Naive thymus-derived CD4-positive, alpha-beta T cell (primary cell): ENCODE results near the gene SNAI1. TPM values are rescaled to one million over a fixed set of nuclear protein-coding genes. Genes with fewer than 3 reads are reported as not detected.
A peak's percentile ranks its signal among the peaks of the same experiment; 100 is the strongest.

Source experiments
- ATAC-seq: fragments of 150-1000 bp; cut with Tn5 transposase; 2 replicates; pipeline ENCODE4 v1.10.0; 2021; ENCODE audit warnings: mild to moderate bottlenecking, moderate library complexity
- CTCF ChIA-PET: fragments of 350-600 bp; sonication (Branson Sonifier 250); formaldehyde crosslinking; loops from one replicate; lab custom pipeline; 2021; ENCODE audit warnings: antibody characterized with exemption; lab: Charles Lee
- POLR2A ChIA-PET: fragments of 350-600 bp; sonication (Branson Sonifier 250); formaldehyde crosslinking; loops from one replicate; lab custom pipeline; 2021; ENCODE audit warnings: antibody characterized with exemption, inconsistent platforms; lab: Charles Lee
- DNase-seq, 9 donors: peaks; one replicate each; pipeline versions ENCODE4 v3.0.0 to v3.0.0-alpha.2; 2020 to 2022; ENCODE audit warnings: mixed read lengths in 1 of 9
- H3K27ac ChIP-seq: one replicate; pipeline ENCODE4 v1.7.0; 2013; ENCODE audit warnings: mild to moderate bottlenecking, low read depth, low read length, moderate library complexity
- H3K27me3 ChIP-seq, 2 donors: one replicate each; pipeline ENCODE4 v1.7.0; 2013; ENCODE audit warnings: low read length in 2 of 2, mild to moderate bottlenecking in 2 of 2, moderate library complexity in 2 of 2; ENCODE audit not compliant: control insufficient read depth in 2 of 2, insufficient read depth in 2 of 2
- H3K36me3 ChIP-seq, 3 experiments: 1 replicate in 2 of 3; 2 replicates in 1 of 3; pipeline ENCODE4 v1.7.0; 2013; ENCODE audit warnings: low read length in 3 of 3, mild to moderate bottlenecking in 3 of 3, moderate library complexity in 1 of 3; ENCODE audit not compliant: insufficient read depth in 3 of 3, control insufficient read depth in 2 of 3
- H3K4me1 ChIP-seq, 2 donors: one replicate each; pipeline ENCODE4 v1.7.0; 2013; ENCODE audit warnings: low read length in 2 of 2, mild to moderate bottlenecking in 2 of 2, moderate library complexity in 1 of 2; ENCODE audit not compliant: control insufficient read depth in 2 of 2, insufficient read depth in 2 of 2
- H3K4me3 ChIP-seq: 2 replicates; pipeline ENCODE4 v1.7.0; 2013; ENCODE audit warnings: mild to moderate bottlenecking, low read length
- H3K9me3 ChIP-seq, 3 experiments: 1 replicate in 2 of 3; 2 replicates in 1 of 3; pipeline ENCODE4 v1.7.0; 2013; ENCODE audit warnings: low read length in 3 of 3; ENCODE audit not compliant: control insufficient read depth in 2 of 3
- H3K27ac Mint-ChIP-seq, 9 donors: one replicate each; pipeline ENCODE4 v1.8.0; 2020 to 2022; ENCODE audit warnings: mixed read lengths in 9 of 9, mild to moderate bottlenecking in 8 of 9, moderate library complexity in 5 of 9, inconsistent platforms in 2 of 9
- H3K27me3 Mint-ChIP-seq, 5 donors: one replicate each; pipeline ENCODE4 v1.8.0; 2021 to 2022; ENCODE audit warnings: mixed read lengths in 5 of 5, mild to moderate bottlenecking in 1 of 5
- H3K36me3 Mint-ChIP-seq, 5 donors: one replicate each; pipeline ENCODE4 v1.8.0; 2020 to 2022; ENCODE audit warnings: mixed read lengths in 5 of 5, mild to moderate bottlenecking in 3 of 5, inconsistent platforms in 1 of 5
- H3K4me1 Mint-ChIP-seq, 7 donors: one replicate each; pipeline ENCODE4 v1.8.0; 2020 to 2022; ENCODE audit warnings: mixed read lengths in 7 of 7, mild to moderate bottlenecking in 3 of 7, inconsistent platforms in 1 of 7
- H3K4me3 Mint-ChIP-seq, 10 donors: one replicate each; pipeline ENCODE4 v1.8.0; 2020 to 2022; ENCODE audit warnings: mild to moderate bottlenecking in 10 of 10, mixed read lengths in 10 of 10, moderate library complexity in 6 of 10, inconsistent platforms in 2 of 10
- H3K9me3 Mint-ChIP-seq, 11 donors: one replicate each; pipeline ENCODE4 v1.8.0; 2020 to 2022; ENCODE audit warnings: mixed read lengths in 11 of 11, mild to moderate bottlenecking in 4 of 11, inconsistent platforms in 1 of 11, moderate library complexity in 1 of 11
- intact Hi-C, 2 donors: fragments of 100-400 bp; cut with micrococcal nuclease; formaldehyde crosslinking; loops; one replicate each; pipeline ENCODE4 v1.15.1; 2023
- polyA plus RNA-seq, 2 donors: library from polyadenylated mRNA; unstranded; fragments of 300-500 nt; fragmentation: Illumina TruSeq; gene quantifications; one replicate each; pipeline ENCODE4 v1.2.3, GENCODE V29; 2021
- total RNA-seq, 6 experiments: library from RNA in 5 of 6; stranded (reverse) in 5 of 6; gene quantifications; 1 replicate in 5 of 6; 2 replicates in 1 of 6; pipeline ENCODE4 v1.2.3 and lab custom pipeline; 2021 to 2026

Gene SNAI1
- total and polyA plus RNA-seq, 7 experiments from 2014 or later: 0.22 to 7.0 (median 0.34) TPM

- Mint-ChIP-seq H3K27me3 (peaks cover 2 to 14% (median 4%) of the 10 kb centered on the region in 5 donors), H3K4me3 (no peak overlapping the region), H3K27ac (no peak overlapping the region), H3K4me1 (peaks cover 0 to 8% (median 0%) of the 10 kb centered on the region in 7 donors), H3K9me3 (no peaks in the 10 kb centered on the region), H3K36me3 (peaks cover 0 to 1% (median 0%) of the 10 kb centered on the region in 5 donors)
- POLR2A ChIA-PET: no interaction called here
- no peaks in the 10 kb centered on the region for H3K36me3 ChIP-seq
- no peaks in the 10 kb centered on the region for H3K9me3 ChIP-seq
- H3K27ac ChIP-seq: no peak overlapping the region
- CTCF ChIA-PET: interaction anchor here (0.6 kb wide), 1 partner anchor 151 kb away, joined by 3 read pairs; no protein-coding TSS in a partner anchor
- DNase-seq (no peak), ATAC-seq (peak; percentile 32)
- H3K4me1 ChIP-seq: no peaks in the 10 kb centered on the region
- no peaks in the 10 kb centered on the region for H3K27me3 ChIP-seq
- H3K4me3 ChIP-seq: no peak overlapping the region
- intact Hi-C loops: no loop called here
Observed at GRCh38 chr20:50019466-50020256, 36.9 kb downstream of the SNAI1 start.

- Histone ChIP-seq H3K4me3 (no peak overlapping the region), H3K4me1 (no peaks in the 10 kb centered on the region), H3K27ac (no peak overlapping the region), H3K36me3 (no peaks in the 10 kb centered on the region), H3K9me3 (no peaks in the 10 kb centered on the region), H3K27me3 (no peaks in the 10 kb centered on the region)
- intact Hi-C loops: no loop called here
- Mint-ChIP-seq H3K36me3 (peaks cover 0 to 1% (median 0%) of the 10 kb centered on the region in 5 donors), H3K27me3 (peaks cover 0 to 12% (median 4%) of the 10 kb centered on the region in 5 donors), H3K27ac (no peak overlapping the region), H3K4me3 (no peak overlapping the region), H3K9me3 (no peaks in the 10 kb centered on the region), H3K4me1 (peaks cover 0 to 8% (median 0%) of the 10 kb centered on the region in 7 donors)
- ChIA-PET CTCF (no interaction called here), POLR2A (no interaction called here)
- DNase-seq (no peak), ATAC-seq (peak; percentile 80)
Observed at GRCh38 chr20:50020288-50020687, 37.5 kb downstream of the SNAI1 start.

GRCh38 chr20:50022676-50023075, 39.9 kb downstream of the SNAI1 start:
- ATAC-seq: no peak
- H3K27me3 Mint-ChIP-seq: peaks cover 0 to 9% (median 4%) of the 10 kb centered on the region in 5 donors
- H3K4me1 Mint-ChIP-seq: peaks cover 0 to 8% (median 0%) of the 10 kb centered on the region in 7 donors
- H3K4me3 ChIP-seq: no peak overlapping the region
- peak overlapping the region in 1 of 9 donors; percentile 11 for H3K27ac Mint-ChIP-seq
- POLR2A ChIA-PET: no interaction called here
- H3K36me3 Mint-ChIP-seq: peaks cover 0 to 1% (median 0%) of the 10 kb centered on the region in 5 donors
- no peak overlapping the region for H3K27ac ChIP-seq
- H3K36me3 ChIP-seq: no peaks in the 10 kb centered on the region
- no peak overlapping the region for H3K4me3 Mint-ChIP-seq
- no peak for DNase-seq
- no peaks in the 10 kb centered on the region for H3K9me3 Mint-ChIP-seq
- intact Hi-C loops: no loop called here
- no peaks in the 10 kb centered on the region for H3K4me1 ChIP-seq
- H3K27me3 ChIP-seq: no peaks in the 10 kb centered on the region
- CTCF ChIA-PET: no interaction called here
- H3K9me3 ChIP-seq: no peaks in the 10 kb centered on the region

GRCh38 chr20:50023116-50023805, 40.5 kb downstream of the SNAI1 start:
- Mint-ChIP-seq H3K4me1 (peaks cover 0 to 8% (median 0%) of the 10 kb centered on the region in 7 donors), H3K27ac (no peak overlapping the region), H3K4me3 (no peak overlapping the region), H3K36me3 (no peaks in the 10 kb centered on the region), H3K27me3 (peaks cover 0 to 5% (median 4%) of the 10 kb centered on the region in 5 donors), H3K9me3 (no peaks in the 10 kb centered on the region)
- ChIA-PET POLR2A (no interaction called here), CTCF (no interaction called here)
- no peak overlapping the region for H3K27ac ChIP-seq
- H3K36me3 ChIP-seq: no peaks in the 10 kb centered on the region
- intact Hi-C loops: no loop called here
- no peaks in the 10 kb centered on the region for H3K9me3 ChIP-seq
- H3K27me3 ChIP-seq: no peaks in the 10 kb centered on the region
- H3K4me1 ChIP-seq: no peaks in the 10 kb centered on the region
- DNase-seq (no peak), ATAC-seq (no peak)
- H3K4me3 ChIP-seq: no peak overlapping the region

- H3K27ac ChIP-seq: no peak overlapping the region
- H3K27me3 ChIP-seq: no peaks in the 10 kb centered on the region
- no peaks in the 10 kb centered on the region for H3K36me3 ChIP-seq
- Mint-ChIP-seq H3K4me1 (peaks cover 0 to 5% (median 0%) of the 10 kb centered on the region in 7 donors), H3K36me3 (no peaks in the 10 kb centered on the region), H3K9me3 (peaks cover 0 to 1% (median 0%) of the 10 kb centered on the region in 11 donors), H3K27me3 (peaks cover 0 to 5% (median 2%) of the 10 kb centered on the region in 5 donors), H3K27ac (no peak overlapping the region), H3K4me3 (no peak overlapping the region)
- no peaks in the 10 kb centered on the region for H3K4me1 ChIP-seq
- no peak overlapping the region for H3K4me3 ChIP-seq
- ATAC-seq (no peak), DNase-seq (no peak)
- H3K9me3 ChIP-seq: no peaks in the 10 kb centered on the region
- intact Hi-C loops: no loop called here
- ChIA-PET CTCF (no interaction called here), POLR2A (no interaction called here)
Observed at GRCh38 chr20:50026746-50027575, 44.2 kb downstream of the SNAI1 start.

- no peak overlapping the region for H3K4me3 Mint-ChIP-seq
- Histone ChIP-seq H3K9me3 (no peaks in the 10 kb centered on the region), H3K4me1 (no peaks in the 10 kb centered on the region), H3K27me3 (no peaks in the 10 kb centered on the region), H3K4me3 (no peak overlapping the region), H3K27ac (no peak overlapping the region), H3K36me3 (no peaks in the 10 kb centered on the region)
- CTCF ChIA-PET: no interaction called here
- H3K4me1 Mint-ChIP-seq: peaks cover 0 to 5% (median 0%) of the 10 kb centered on the region in 7 donors
- peaks cover 0 to 5% (median 2%) of the 10 kb centered on the region in 5 donors for H3K27me3 Mint-ChIP-seq
- intact Hi-C loops: no loop called here
- H3K27ac Mint-ChIP-seq: no peak overlapping the region
- no peaks in the 10 kb centered on the region for H3K36me3 Mint-ChIP-seq
- POLR2A ChIA-PET: no interaction called here
- DNase-seq (no peak), ATAC-seq (no peak)
- peaks cover 0 to 1% (median 0%) of the 10 kb centered on the region in 11 donors for H3K9me3 Mint-ChIP-seq
Observed at GRCh38 chr20:50027611-50028105, 44.9 kb downstream of the SNAI1 start.
